OCI-LY3 (cell line): ENCODE measurements around the gene TRANK1.

Experiments
- CTCF ChIP-seq: fragments of 200-600, 300-600 bp; sonication (generic); IDR thresholded peaks from 2 replicates; pipeline ENCODE4 v1.5.1; 2014; ENCODE audit warnings: antibody characterized with exemption, low read length, low read depth
- EZH2phosphoT487 ChIP-seq: fragments of 200-600 bp; shearing (Covaris generic); IDR thresholded peaks from 2 replicates; pipeline ENCODE4 v1.6.1; 2018; ENCODE audit warnings: antibody characterized with exemption, mixed run types, low read depth

GRCh38 chr3:36895496-36896409 lies 49.1 kb downstream of the TRANK1 start:
- no peak for TF ChIP-seq CTCF
- TF ChIP-seq EZH2phosphoT487: no peak
